Activated CD8-positive, alpha-beta memory T cell treated with anti-CD3 and anti-CD28 coated beads for 36 hours (primary cell): ENCODE data around the gene FBXW8. TPM values are rescaled to one million over a fixed set of nuclear protein-coding genes. Genes with fewer than 3 reads are reported as not detected.

Experiments used
- CTCF ChIA-PET: fragments of 350-600 bp; sonication (Branson Sonifier 250); formaldehyde crosslinking; loops from one replicate; lab custom pipeline; 2021; ENCODE audit warnings: antibody characterized with exemption; lab: Charles Lee
- POLR2A ChIA-PET: fragments of 350-600 bp; sonication (Branson Sonifier 250); formaldehyde crosslinking; loops from one replicate; lab custom pipeline; 2021; ENCODE audit warnings: antibody characterized with exemption; lab: Charles Lee
- total RNA-seq, 2 experiments: library from RNA; stranded (reverse); gene quantifications; one replicate each; pipeline ENCODE4 v1.2.3, GENCODE V29; 2021

The FBXW8 gene
- total RNA-seq, 2 experiments from 2014 or later: 7.6 to 9.1 TPM

DNA sequence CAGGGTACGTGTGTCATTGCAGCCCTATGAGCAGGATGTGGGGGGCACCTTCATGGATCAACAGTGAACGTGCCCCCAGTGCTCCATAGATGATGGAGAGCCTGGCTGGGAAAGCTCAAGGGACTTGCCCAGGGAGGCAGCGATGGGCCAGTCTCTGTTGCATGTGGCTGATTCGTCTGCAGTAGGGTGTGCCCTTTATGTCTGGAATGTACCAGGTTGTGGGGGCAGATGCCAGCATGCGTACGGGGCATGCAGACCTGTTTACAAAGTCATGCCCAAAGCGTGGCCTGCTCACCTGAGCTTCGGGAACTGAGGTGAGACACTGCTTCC, 116.1 kb downstream of the FBXW8 start:
- ChIA-PET CTCF (interaction anchor here (1.3 to 3.0 kb wide), 5 partner anchors 8 to 93 kb away, joined by 3 to 24 read pairs (median 4); no protein-coding TSS in a partner anchor), POLR2A (no interaction called here)

- ChIA-PET CTCF (interaction anchor here (1.4 to 3.0 kb wide), 3 partner anchors 74 to 92 kb away, joined by 3 to 24 read pairs (median 3); no protein-coding TSS in a partner anchor), POLR2A (no interaction called here)
Observed at GRCh38 chr12:117027251-117028086, 116.7 kb downstream of the FBXW8 start.

DNA sequence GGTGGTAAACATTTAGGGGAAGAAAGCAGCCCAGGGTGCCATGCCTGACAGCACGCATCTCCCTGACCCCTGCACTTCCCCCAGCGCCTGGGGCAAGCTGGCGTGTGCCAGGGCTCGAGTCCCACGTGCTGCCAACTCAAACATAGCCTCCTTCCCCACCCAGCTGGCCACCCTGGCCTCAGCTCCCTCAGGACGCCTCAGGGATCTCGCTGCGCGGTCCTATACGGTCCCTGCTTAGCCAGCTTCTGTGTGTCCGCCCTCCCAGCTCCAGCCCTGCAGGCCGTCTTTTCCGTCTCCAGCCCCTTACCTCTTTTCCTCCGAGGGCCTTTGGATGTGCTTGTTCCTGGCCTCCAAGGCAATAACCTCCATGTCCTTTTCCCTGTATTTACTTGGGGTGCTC, 117.5 kb downstream of the FBXW8 start:
- ChIA-PET CTCF (interaction anchor here (0.5 to 3.0 kb wide), 2 partner anchors 91 to 1341 kb away, joined by 3 to 24 read pairs; no protein-coding TSS in a partner anchor), POLR2A (no interaction called here)

DNA sequence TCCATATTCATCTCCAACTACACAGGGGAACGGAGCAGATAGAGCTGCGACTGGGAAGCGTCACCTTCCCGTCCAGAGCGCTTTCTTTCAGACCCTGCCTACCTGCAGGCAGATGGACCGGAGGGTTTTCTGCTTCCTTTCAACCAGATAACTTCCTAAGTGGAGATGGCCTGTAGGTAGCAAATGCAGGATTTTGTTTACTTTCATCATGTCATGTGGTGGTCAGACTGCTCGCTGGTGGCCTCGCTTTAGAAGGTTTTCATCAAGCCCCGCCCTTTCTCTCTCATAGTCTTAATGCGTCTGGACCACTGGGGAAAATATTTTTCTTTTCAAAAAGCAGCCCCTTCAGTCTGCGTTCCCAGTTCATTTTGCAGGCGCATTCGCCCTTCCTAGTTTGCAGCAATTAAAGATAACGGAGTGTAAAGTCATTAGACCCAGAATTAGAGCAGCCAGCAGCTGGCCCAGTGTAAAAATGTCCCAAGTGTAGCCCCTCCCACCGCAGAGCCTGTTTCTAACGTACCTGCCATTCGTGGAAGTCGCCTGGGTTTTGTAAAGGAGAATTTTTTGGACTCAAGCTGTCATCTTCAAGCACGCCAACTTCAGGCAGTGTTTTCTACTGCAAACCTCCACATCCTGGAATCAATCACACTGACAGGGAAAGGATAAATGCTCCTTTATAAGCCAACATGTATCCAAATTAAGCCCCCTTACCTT, 119.6 kb downstream of the FBXW8 start:
- CTCF ChIA-PET: no interaction called here
- POLR2A ChIA-PET: no interaction called here

- POLR2A ChIA-PET: no interaction called here
Observed at GRCh38 chr12:117031843-117032592, 121.3 kb downstream of the FBXW8 start.

DNA sequence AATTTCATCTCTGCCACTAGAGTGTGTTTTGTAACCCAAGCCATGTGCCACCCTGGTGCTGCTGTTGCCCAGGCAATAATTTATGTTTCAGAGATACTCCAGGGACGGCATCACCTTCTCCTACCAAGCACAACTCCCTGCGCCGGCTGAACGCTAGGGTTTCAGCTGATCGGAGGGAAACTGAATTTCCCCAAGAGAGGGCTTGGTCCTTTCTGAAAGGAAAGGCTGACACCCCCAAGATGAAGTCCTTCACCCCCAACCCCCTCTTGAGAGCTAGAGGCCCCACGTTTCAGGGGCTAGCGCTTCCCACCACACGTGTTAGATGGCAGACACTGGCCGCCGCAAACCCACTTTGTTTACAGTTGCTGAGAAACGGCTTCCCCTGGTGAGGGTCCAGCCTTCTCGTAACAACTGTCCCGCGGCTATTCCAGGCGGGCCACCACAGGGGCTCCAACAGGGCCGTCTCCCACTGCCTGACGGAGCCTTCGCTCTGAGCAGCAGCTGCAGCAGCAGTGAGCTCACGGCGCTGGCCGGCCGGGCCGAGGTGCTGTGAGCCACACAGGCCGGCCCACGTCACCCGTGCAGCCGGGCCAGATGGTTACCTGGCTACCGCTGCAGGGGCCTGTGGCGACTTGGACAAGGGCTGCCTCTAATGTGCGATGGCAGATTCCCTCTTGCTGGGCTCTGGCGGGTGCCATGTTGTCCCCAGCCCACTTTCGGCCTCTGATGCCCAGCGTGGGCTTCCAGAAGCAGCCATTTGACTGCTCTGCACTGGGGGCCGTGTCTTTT, 122.0 kb downstream of the FBXW8 start:
- POLR2A ChIA-PET: no interaction called here

More at GRCh38 chr12:117031843-117032592, 121.3 kb downstream of the FBXW8 start:
- CTCF ChIA-PET: no interaction called here

GRCh38 chr12:117033382-117034221, 122.9 kb downstream of the FBXW8 start:
- CTCF ChIA-PET: no interaction called here
- POLR2A ChIA-PET: no interaction called here

More for the DNA sequence above, 122.0 kb downstream of the FBXW8 start:
- CTCF ChIA-PET: no interaction called here

DNA sequence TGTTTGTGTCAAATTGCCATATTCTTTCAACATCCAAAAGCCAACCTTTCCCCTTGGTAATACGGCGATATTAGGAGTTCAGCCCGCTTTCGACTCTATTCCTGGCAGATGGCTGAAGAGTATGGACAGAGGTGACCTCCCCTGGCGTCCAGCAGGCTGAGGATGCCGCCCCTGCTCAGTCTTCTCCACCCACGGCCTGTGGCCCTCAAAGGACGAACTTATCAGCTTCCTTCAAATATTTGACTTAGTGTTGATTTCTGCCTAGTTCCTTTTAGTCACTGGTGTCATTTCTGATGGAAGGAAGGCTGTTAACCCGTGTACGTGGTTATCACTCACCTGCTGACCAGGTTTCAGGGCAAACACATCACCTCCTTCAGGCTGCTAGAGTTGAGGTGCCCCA, 123.5 kb downstream of the FBXW8 start:
- ChIA-PET CTCF (no interaction called here), POLR2A (no interaction called here)

- CTCF ChIA-PET: interaction anchor here (1.2 to 1.8 kb wide), 2 partner anchors 8 to 11 kb away, joined by 5 to 6 read pairs; no protein-coding TSS in a partner anchor
- POLR2A ChIA-PET: no interaction called here
Observed at GRCh38 chr12:117034701-117035151, 124.0 kb downstream of the FBXW8 start.

DNA sequence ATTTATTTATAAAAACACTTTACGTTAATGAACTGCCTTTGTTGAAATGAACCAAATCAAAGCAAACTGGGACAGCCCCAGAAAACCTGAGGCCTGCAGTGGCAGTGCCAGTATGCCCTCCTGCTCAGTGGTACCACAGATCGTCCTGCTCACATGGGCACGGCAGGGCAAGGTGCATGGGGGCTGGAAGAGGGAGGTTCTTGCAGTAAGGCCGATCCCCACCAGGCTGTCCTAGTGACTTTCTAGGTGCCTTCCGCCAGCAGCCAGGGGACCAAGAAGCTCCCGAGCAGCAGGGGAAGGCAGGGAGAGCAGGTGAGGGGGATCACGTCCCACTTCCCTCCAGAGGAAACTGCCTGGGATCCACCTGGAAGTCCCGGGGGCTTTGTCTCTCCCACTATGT, 124.5 kb downstream of the FBXW8 start:
- CTCF ChIA-PET: interaction anchor here (0.7 to 1.8 kb wide), 3 partner anchors 9 to 14 kb away, joined by 3 to 6 read pairs (median 5); no protein-coding TSS in a partner anchor
- POLR2A ChIA-PET: no interaction called here

DNA sequence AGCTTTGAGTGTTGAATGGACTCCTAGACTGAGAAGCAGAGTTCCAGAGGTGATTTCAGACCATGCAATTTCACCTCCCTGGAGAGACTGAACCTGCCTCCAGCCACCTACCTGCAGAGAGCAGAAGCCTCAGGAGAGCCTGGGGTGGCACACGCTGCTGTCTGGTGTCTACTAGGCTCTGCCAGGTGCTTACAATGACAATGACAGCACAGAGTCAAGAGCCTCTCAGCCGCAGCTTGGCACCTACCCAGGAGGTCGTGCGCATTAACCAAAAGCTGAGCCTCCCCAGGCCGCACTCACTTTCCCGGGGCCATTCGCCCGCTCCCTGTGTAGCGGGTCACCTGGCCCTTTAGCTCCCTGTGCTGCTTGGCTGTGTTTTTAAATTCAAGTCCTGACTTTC, 125.3 kb downstream of the FBXW8 start:
- CTCF ChIA-PET: interaction anchor here (1.8 kb wide), 1 partner anchor 10 kb away, joined by 5 read pairs; no protein-coding TSS in a partner anchor
- POLR2A ChIA-PET: no interaction called here

DNA sequence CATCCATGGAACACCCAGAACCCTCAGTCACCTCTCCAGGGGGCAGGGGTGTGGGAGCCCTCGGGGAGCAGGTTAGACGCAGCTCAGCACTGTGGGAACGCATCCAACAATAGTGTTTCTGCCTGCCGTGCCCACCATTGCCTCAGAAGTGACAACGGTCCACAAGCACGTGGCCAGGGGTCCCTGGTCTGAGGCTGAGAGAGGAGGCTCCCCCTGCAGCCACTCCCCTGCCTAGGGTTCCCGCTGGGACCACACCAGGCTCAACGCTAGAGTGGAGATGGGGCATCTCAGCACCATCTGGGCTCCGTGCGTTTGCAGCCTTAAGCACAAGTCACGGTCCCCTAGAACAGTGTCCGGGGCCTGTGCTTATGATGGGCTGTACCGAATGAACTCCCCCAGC, 125.8 kb downstream of the FBXW8 start:
- ChIA-PET CTCF (interaction anchor here (1.1 kb wide), 1 partner anchor 11 kb away, joined by 3 read pairs; no protein-coding TSS in a partner anchor), POLR2A (no interaction called here)

DNA sequence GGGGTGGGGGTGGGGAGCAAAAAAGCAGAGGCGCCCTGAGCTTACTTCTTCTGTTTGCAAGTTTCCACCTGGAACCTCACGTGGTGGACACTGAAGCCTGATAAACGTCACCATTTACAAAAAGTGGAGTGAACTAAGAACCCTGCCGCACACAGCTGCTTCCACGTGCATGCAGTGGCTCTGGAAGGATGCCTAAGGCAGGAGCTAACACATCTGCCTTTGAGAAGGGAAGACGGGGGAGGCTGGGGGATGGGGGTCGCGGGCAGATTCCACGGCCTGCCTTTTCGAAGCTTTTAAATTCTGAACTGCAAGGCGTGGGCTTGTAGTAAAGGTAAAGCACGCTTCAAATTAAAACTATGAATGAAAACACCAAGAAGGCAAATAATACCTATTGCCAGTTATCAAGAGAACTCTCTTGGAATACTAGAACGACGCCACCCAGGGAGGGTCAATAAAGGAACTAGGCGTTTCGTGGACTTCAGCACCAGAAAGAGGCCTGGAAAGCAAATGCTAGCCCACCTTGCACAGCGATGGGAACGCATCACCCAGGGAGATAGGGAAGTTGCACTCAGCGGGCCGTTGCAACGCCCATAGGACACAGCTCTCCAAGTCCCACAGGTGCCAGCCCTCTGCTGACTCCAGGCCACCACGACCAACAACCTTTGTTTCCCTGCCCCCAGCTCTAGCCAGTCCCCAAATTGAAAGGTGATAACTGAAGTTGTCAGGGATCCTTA, 126.7 kb downstream of the FBXW8 start:
- CTCF ChIA-PET: interaction anchor here (1.1 kb wide), 1 partner anchor 11 kb away, joined by 3 read pairs; no protein-coding TSS in a partner anchor
- POLR2A ChIA-PET: no interaction called here

- ChIA-PET CTCF (no interaction called here), POLR2A (no interaction called here)
Observed at GRCh38 chr12:117038023-117038680, 127.4 kb downstream of the FBXW8 start.

- ChIA-PET CTCF (no interaction called here), POLR2A (no interaction called here)
Observed at GRCh38 chr12:117038919-117039318, 128.2 kb downstream of the FBXW8 start.

- POLR2A ChIA-PET: no interaction called here
- CTCF ChIA-PET: no interaction called here
Observed at GRCh38 chr12:117039891-117040309, 129.2 kb downstream of the FBXW8 start.

DNA sequence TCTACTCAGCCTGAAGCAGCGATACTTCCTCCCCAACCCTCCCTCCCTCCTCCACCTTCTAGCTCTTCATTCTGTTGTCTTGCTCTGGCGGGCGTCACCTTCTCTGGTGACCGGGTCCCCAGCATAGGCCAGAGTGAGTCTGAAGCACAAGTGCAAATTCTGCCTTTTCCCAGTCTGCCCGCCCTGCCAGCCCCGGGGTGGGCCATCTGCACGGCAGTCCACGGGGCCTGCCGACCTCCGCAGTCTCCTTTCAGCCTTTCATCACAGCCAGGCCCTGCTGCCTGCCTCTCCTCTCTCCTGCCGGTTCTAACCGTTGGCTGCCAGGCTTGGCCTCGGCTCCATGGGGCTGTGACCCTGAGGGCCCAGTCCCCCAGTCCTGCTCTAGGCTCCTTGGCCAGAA, 129.7 kb downstream of the FBXW8 start:
- ChIA-PET POLR2A (no interaction called here), CTCF (no interaction called here)
